ENCODE data around the gene ZC3H12D.

Gene ZC3H12D

DNA sequence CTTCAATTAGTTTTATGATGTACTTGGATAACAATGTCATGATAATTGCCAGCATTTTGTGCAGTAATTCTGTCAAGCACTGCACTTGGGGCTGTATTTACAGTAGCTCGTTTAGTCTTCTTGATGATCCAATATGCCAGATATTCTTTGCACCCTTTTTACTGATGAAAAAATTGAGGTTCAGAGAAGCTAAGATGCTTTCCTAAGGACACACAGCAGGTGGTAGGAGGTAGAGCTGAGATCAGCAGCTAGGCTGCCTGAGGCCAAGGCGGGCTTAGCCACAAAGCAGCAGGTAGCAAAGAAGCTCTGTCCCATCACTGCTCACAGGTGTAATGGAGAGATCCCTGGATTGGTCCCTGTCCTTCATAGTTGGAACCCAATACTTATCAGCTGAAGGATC, 51.4 kb downstream of the ZC3H12D start:
- H3K27me3 ChIP-seq (ENCODE audit: insufficient read depth, low read length, poor library complexity, severe bottlenecking) = no peaks in the 10 kb centered on the region
- H3K9ac ChIP-seq (ENCODE audit: low read depth, low read length, poor library complexity, severe bottlenecking) = no peak overlapping the region
- no peak for TF ChIP-seq CTCF (conservative IDR thresholded peaks at IDR 0.05; ENCODE audit: low read length)
- TF ChIP-seq EZH2phosphoT487 (IDR thresholded peaks at IDR 0.05; ENCODE audit: borderline replicate concordance) = no peak
- H2AFZ ChIP-seq (ENCODE audit: low read length) = no peak overlapping the region
- no peaks in the 10 kb centered on the region for H4K20me1 ChIP-seq (ENCODE audit: insufficient read depth, low read length, poor library complexity, severe bottlenecking)
- H3K9me2 ChIP-seq (replicated peaks; ENCODE audit: low read depth, low read length) = no peaks in the 10 kb centered on the region
- peaks cover 5% of the 10 kb centered on the region for H3K4me1 ChIP-seq (ENCODE audit: insufficient read depth, low read length, poor library complexity, severe bottlenecking)
- H3K9me3 ChIP-seq (ENCODE audit: insufficient read depth, low read depth, low read length) = no peaks in the 10 kb centered on the region
- no peaks in the 10 kb centered on the region for H3F3A ChIP-seq (ENCODE audit: low read depth)
- no peaks in the 10 kb centered on the region for H3K36me3 ChIP-seq (ENCODE audit: insufficient read depth, low read length)
- H3K4me3 ChIP-seq (ENCODE audit: low read length, poor library complexity, severe bottlenecking) = no peak overlapping the region
- H3K79me2 ChIP-seq (ENCODE audit: insufficient read depth, low read length) = no peaks in the 10 kb centered on the region
- no peak overlapping the region for H3K4me2 ChIP-seq (ENCODE audit: low read depth, low read length, poor library complexity, severe bottlenecking)

GRCh38 chr6:149431905-149432775, 52.7 kb downstream of the ZC3H12D start:
- Histone ChIP-seq H2AFZ (ENCODE audit: low read length) (peak overlapping the region; percentile 38; the same call in 1 of the 2 replicates), H3K4me1 (ENCODE audit: insufficient read depth, low read length, poor library complexity, severe bottlenecking) (peaks cover 2% of the 10 kb centered on the region), H3K9me2 (replicated peaks; ENCODE audit: low read depth, low read length) (no peaks in the 10 kb centered on the region), H3K79me2 (ENCODE audit: insufficient read depth, low read length) (no peaks in the 10 kb centered on the region), H3K36me3 (ENCODE audit: insufficient read depth, low read length) (no peaks in the 10 kb centered on the region), H3K9ac (ENCODE audit: low read depth, low read length, poor library complexity, severe bottlenecking) (no peak overlapping the region), H3K9me3 (ENCODE audit: insufficient read depth, low read depth, low read length) (no peaks in the 10 kb centered on the region), H3K4me3 (ENCODE audit: low read length, poor library complexity, severe bottlenecking) (no peak overlapping the region), H4K20me1 (ENCODE audit: insufficient read depth, low read length, poor library complexity, severe bottlenecking) (no peaks in the 10 kb centered on the region), H3K27me3 (ENCODE audit: insufficient read depth, low read length, poor library complexity, severe bottlenecking) (no peaks in the 10 kb centered on the region), H3F3A (ENCODE audit: low read depth) (no peaks in the 10 kb centered on the region), H3K4me2 (ENCODE audit: low read depth, low read length, poor library complexity, severe bottlenecking) (peak overlapping the region; percentile 15)
- TF ChIP-seq CTCF (conservative IDR thresholded peaks at IDR 0.05; ENCODE audit: low read length) = peak; percentile 94
- no peak for TF ChIP-seq EZH2phosphoT487 (IDR thresholded peaks at IDR 0.05; ENCODE audit: borderline replicate concordance)

DNA sequence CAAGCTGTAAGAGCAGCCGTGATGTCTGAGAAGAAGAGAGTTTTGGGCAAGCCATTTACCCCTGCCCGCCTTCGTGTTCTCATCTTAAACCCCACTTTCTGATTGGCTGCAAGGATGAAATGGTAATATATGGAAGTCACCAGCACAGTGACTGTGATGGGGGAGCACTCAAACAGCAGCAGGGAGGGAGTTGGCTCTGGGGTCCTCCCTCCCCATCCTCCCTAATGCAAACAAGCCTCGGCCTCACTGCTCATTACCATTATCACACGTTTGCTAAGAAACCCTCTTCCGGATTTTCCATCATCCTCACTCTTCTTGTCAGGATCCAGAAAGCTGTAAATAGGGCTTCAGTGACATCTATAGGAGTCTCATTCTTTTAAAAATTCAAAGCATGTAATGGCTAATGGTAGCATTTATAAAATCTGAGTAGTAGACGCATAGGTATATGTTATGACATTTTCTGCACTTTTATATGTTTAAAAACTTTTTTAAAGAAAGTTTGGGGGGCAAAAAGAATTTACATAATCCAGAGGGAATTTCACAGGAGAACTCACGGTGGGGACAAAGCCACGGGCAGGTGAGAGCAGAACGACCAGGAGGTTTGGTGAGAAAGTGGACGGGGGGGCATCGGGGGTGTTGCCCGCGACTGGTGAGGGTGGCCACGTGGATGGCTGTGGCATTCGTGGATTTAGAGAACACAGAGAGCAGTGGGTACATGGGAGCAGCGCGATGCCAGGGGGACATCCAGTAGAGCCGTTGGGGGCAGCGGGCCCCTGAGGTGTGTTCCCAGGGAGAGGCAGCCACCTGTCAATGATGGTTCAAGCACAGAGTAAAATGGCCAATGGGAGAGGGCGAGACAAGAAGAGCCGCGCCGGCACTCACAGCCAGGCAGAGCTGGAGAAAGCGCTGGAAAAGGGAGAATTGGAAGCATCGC, 55.1 kb downstream of the ZC3H12D start:
- H4K20me1 ChIP-seq (ENCODE audit: insufficient read depth, low read length, poor library complexity, severe bottlenecking) = no peaks in the 10 kb centered on the region
- no peak overlapping the region for H3K4me2 ChIP-seq (ENCODE audit: low read depth, low read length, poor library complexity, severe bottlenecking)
- no peaks in the 10 kb centered on the region for H3K9me3 ChIP-seq (ENCODE audit: insufficient read depth, low read depth, low read length)
- no peak overlapping the region for H2AFZ ChIP-seq (ENCODE audit: low read length)
- H3K9ac ChIP-seq (ENCODE audit: low read depth, low read length, poor library complexity, severe bottlenecking) = no peak overlapping the region
- no peaks in the 10 kb centered on the region for H3K4me1 ChIP-seq (ENCODE audit: insufficient read depth, low read length, poor library complexity, severe bottlenecking)
- H3K27me3 ChIP-seq (ENCODE audit: insufficient read depth, low read length, poor library complexity, severe bottlenecking) = no peaks in the 10 kb centered on the region
- no peak overlapping the region for H3K4me3 ChIP-seq (ENCODE audit: low read length, poor library complexity, severe bottlenecking)
- no peak; the same call in 1 of the 2 replicates for TF ChIP-seq CTCF (conservative IDR thresholded peaks at IDR 0.05; ENCODE audit: low read length)
- TF ChIP-seq EZH2phosphoT487 (IDR thresholded peaks at IDR 0.05; ENCODE audit: borderline replicate concordance) = no peak
- H3K79me2 ChIP-seq (ENCODE audit: insufficient read depth, low read length) = no peaks in the 10 kb centered on the region
- H3K36me3 ChIP-seq (ENCODE audit: insufficient read depth, low read length) = no peaks in the 10 kb centered on the region
- no peaks in the 10 kb centered on the region for H3F3A ChIP-seq (ENCODE audit: low read depth)
- no peaks in the 10 kb centered on the region for H3K9me2 ChIP-seq (replicated peaks; ENCODE audit: low read depth, low read length)
